Endodermal cell (in vitro differentiated cells): ENCODE data around the gene TMEM209. TPM values are rescaled to one million over a fixed set of nuclear protein-coding genes. Genes with fewer than 3 reads are reported as not detected.

Source experiments
- DNase-seq: peaks from one replicate; pipeline ENCODE4 v3.0.0-alpha.2; 2017
- H3K27ac ChIP-seq: 2 replicates; pipeline ENCODE4 v1.5.1; 2013; ENCODE audit warnings: mild to moderate bottlenecking, low read depth, low read length, moderate library complexity
- H3K27me3 ChIP-seq: 2 replicates; pipeline ENCODE4 v1.6.1; 2013; ENCODE audit warnings: mild to moderate bottlenecking, low read length, moderate library complexity; ENCODE audit not compliant: insufficient read depth, control insufficient read depth, poor library complexity, severe bottlenecking
- H3K36me3 ChIP-seq: 2 replicates; pipeline ENCODE4 v1.7.0; 2013; ENCODE audit warnings: mild to moderate bottlenecking, low read length, moderate library complexity; ENCODE audit not compliant: control insufficient read depth, insufficient read depth
- H3K4me1 ChIP-seq: one replicate; pipeline ENCODE4 v1.7.0; 2013; ENCODE audit warnings: low read length; ENCODE audit not compliant: control insufficient read depth, insufficient read depth
- H3K4me3 ChIP-seq: 2 replicates; pipeline ENCODE4 v1.5.1; 2013; ENCODE audit warnings: mild to moderate bottlenecking, low read length, moderate library complexity
- H3K9ac ChIP-seq: 2 replicates; pipeline ENCODE4 v1.6.1; 2013; ENCODE audit warnings: mild to moderate bottlenecking, low read length, moderate library complexity; ENCODE audit not compliant: poor library complexity, severe bottlenecking; ENCODE audit errors: extremely low read depth
- H3K9me3 ChIP-seq: 2 replicates; pipeline ENCODE4 v1.6.1; 2013; ENCODE audit warnings: mild to moderate bottlenecking, low read length, moderate library complexity; ENCODE audit not compliant: control insufficient read depth
- H3K27ac Mint-ChIP-seq: 2 replicates; pipeline ENCODE4 v1.8.0; 2020; ENCODE audit warnings: mixed read lengths
- H3K27me3 Mint-ChIP-seq: 2 replicates; pipeline ENCODE4 v1.8.0; 2021; ENCODE audit warnings: mild to moderate bottlenecking, mixed read lengths; ENCODE audit not compliant: insufficient read depth
- H3K36me3 Mint-ChIP-seq: 2 replicates; pipeline ENCODE4 v1.8.0; 2020; ENCODE audit warnings: low read depth, mixed read lengths
- H3K4me1 Mint-ChIP-seq: 2 replicates; pipeline ENCODE4 v1.8.0; 2020; ENCODE audit warnings: mixed read lengths
- H3K4me3 Mint-ChIP-seq: 2 replicates; pipeline ENCODE4 v1.8.0; 2020; ENCODE audit warnings: mild to moderate bottlenecking, moderate library complexity, mixed read lengths
- H3K9me3 Mint-ChIP-seq: 2 replicates; pipeline ENCODE4 v1.8.0; 2020; ENCODE audit warnings: mild to moderate bottlenecking, mixed read lengths
- CTCF ChIP-seq: fragments of 200-600 bp; sonication (generic); conservative IDR thresholded peaks from 2 replicates; pipeline ENCODE4 v1.5.0; 2021; ENCODE audit warnings: antibody characterized with exemption, mild to moderate bottlenecking
- WGBS, 2 experiments: methylation state at CpG; one replicate each; pipeline versions ENCODE4 v1.1.5 to v1.1.7; 2013; ENCODE audit warnings: missing lambda C conversion rate in 2 of 2, mixed read lengths in 1 of 2; ENCODE audit not compliant: insufficient coverage in 1 of 2, insufficient read length in 1 of 2; 5-methylcytosine and 5-hydroxymethylcytosine counted together
- total RNA-seq, 2 donors: library from RNA; stranded (reverse); fragmentation: NEBNext Ultra II Directional in 1 of 2; extraction: Animal tissue kit (Norgen Biotek cat#: 25700) in 1 of 2; gene quantifications; 2 replicates in 1 of 2; 3 replicates in 1 of 2; pipeline ENCODE4 v1.2.1, GENCODE V29; 2021

The TMEM209 gene
- total RNA-seq, 2 donors from 2014 or later, result 30.9 to 37.9 TPM

GRCh38 chr7:130224210-130224609 is 19.0 kb upstream of the TMEM209 start:
- Histone ChIP-seq H3K4me3 (no peak overlapping the region), H3K27me3 (no peaks in the 10 kb centered on the region), H3K9me3 (peaks cover 7% of the 10 kb centered on the region), H3K4me1 (peaks cover 4% of the 10 kb centered on the region), H3K27ac (no peak overlapping the region), H3K9ac (no peak overlapping the region), H3K36me3 (no peaks in the 10 kb centered on the region)
- H3K4me3 Mint-ChIP-seq, result no peak overlapping the region
- 80 to 97% methylated on average over 1 to 5 of the region's 5 CpGs for WGBS, 2 experiments
- H3K9me3 Mint-ChIP-seq, result peaks cover 18% of the 10 kb centered on the region
- no peak for TF ChIP-seq CTCF
- H3K4me1 Mint-ChIP-seq, result peaks cover 9% of the 10 kb centered on the region
- H3K36me3 Mint-ChIP-seq, result no peaks in the 10 kb centered on the region
- no peak overlapping the region for H3K27ac Mint-ChIP-seq
- DNase-seq, result no peak
- H3K27me3 Mint-ChIP-seq, result no peaks in the 10 kb centered on the region

DNA sequence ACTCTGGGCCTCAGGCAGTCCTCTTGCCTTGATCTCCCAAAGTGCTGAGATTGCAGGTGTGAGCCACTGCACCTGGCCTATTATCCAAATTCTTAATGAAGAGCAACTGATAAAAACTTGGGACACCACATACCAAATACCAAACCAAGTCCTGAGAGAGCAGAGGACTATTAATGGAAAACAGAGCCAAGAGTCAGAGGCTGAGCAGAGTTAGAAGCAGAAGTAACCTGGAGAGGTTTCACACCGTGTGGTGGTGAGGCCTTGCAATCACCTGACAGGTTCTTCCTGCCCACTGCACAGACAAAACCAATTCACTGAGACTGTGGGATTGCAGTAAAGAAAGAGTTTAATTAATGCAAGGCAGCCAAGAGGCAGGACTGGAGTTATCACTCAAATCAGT is 18.4 kb upstream of the TMEM209 start:
- Histone ChIP-seq H3K4me1 (peaks cover 4% of the 10 kb centered on the region), H3K9me3 (peaks cover 7% of the 10 kb centered on the region), H3K36me3 (no peaks in the 10 kb centered on the region), H3K4me3 (no peak overlapping the region), H3K9ac (no peak overlapping the region), H3K27ac (no peak overlapping the region), H3K27me3 (no peaks in the 10 kb centered on the region)
- DNase-seq, result no peak
- Mint-ChIP-seq H3K9me3 (peaks cover 18% of the 10 kb centered on the region), H3K4me3 (no peak overlapping the region), H3K27me3 (no peaks in the 10 kb centered on the region), H3K4me1 (peaks cover 3% of the 10 kb centered on the region), H3K36me3 (no peaks in the 10 kb centered on the region), H3K27ac (no peak overlapping the region)
- 89 to 95% methylated on average over 1 of the region's 1 CpG for WGBS, 2 experiments
- no peak for TF ChIP-seq CTCF

GRCh38 chr7:130221746-130222145 is 16.5 kb upstream of the TMEM209 start:
- H3K9ac ChIP-seq, result no peak overlapping the region
- Mint-ChIP-seq H3K4me1 (peaks cover 7% of the 10 kb centered on the region), H3K36me3 (no peaks in the 10 kb centered on the region), H3K9me3 (peaks cover 17% of the 10 kb centered on the region), H3K4me3 (no peak overlapping the region), H3K27ac (no peak overlapping the region), H3K27me3 (no peaks in the 10 kb centered on the region)
- H3K27me3 ChIP-seq, result no peaks in the 10 kb centered on the region
- H3K27ac ChIP-seq, result no peak overlapping the region
- no peak for TF ChIP-seq CTCF
- H3K36me3 ChIP-seq, result no peaks in the 10 kb centered on the region
- H3K9me3 ChIP-seq, result peaks cover 7% of the 10 kb centered on the region
- H3K4me3 ChIP-seq, result no peak overlapping the region
- 96 to 100% methylated on average over 1 to 4 of the region's 4 CpGs for WGBS, 2 experiments
- no peak for DNase-seq
- peaks cover 4% of the 10 kb centered on the region for H3K4me1 ChIP-seq
